ENCODE results near the gene XPO1.
"Not testable (repeated sequence)": the region's sequence is repeated elsewhere in the genome, so short reads cannot be mapped to it uniquely, and the experiment has no call there.

The XPO1 gene

DNA sequence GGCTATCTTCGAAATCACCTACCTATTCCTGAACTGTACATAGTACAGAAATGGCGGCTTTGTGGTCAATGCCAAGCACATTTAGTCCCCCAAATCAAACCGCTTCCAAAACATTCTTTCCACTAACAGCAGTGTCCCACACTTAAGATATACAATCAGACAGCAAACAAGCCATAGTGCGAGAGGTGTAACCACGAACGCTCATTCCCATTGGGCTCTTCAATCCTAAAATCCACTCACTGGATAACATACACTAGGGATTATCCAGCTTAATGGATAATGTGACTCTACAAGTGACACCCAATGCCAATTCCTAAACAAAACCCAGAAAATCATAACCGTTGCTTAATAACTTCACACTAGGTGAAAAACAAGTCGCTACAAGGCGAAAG lies 2.0 kb downstream of the XPO1 start:
- peak; percentile 15 for DNase-seq (ENCODE audit: low spot score)

DNA sequence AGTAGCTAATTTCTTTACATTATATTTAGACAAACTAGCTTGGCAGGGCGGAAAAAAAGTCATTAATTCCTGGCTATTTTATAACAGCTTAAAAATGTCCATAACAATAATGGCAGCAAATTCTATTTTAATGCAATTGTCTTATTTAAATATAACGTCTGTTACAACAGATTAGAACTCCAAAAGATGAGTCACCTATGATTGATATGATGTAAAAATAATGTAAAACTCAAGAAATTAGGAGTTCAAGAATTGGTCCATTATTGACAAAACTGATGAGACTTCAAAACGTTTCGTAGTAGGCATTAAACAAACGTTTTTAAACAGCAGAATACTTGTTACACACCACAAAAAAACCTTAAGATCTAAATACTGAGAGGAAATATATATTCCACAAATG lies 2.7 kb downstream of the XPO1 start:
- no peak for DNase-seq (ENCODE audit: low spot score)

DNA sequence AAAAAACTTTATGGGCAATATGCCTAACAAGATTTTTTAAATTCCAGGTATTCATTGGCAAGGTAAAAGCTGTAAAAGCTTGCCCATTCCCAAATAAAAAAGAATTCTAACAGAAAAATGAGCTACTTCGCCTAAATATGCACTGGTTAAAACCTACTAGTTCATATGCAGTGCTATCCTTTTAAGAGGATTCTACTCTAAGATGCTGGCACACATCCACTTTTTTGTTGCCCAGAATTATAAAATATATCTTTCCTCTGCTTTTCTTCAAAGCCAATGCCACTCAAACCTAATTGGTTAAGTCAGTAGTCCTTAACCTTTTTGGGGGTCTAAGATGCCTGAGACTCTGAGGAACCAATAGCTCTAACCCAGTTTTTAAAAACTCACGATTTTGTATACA lies 3.2 kb downstream of the XPO1 start:
- no peak for DNase-seq (ENCODE audit: low spot score)

DNA sequence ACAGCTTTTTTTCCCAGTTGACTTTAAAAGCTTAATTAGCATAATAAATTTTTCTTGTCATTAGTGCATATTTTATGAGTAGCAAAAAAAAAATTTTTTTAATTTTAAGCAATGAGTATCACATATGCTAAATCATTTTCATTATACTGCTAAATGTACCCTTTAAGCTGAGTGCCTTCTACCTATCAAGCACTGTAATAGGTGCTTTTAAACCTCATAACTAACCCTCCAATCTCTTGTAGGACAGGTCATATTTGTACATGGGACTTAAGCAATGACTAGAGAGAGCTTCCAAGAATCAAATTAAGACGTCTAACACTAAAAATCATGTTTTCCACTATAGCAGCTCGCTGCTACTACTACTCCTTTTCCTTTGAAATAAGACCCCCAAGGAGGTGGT lies 7.4 kb downstream of the XPO1 start:
- DNase-seq (ENCODE audit: low spot score), result no peak

DNA sequence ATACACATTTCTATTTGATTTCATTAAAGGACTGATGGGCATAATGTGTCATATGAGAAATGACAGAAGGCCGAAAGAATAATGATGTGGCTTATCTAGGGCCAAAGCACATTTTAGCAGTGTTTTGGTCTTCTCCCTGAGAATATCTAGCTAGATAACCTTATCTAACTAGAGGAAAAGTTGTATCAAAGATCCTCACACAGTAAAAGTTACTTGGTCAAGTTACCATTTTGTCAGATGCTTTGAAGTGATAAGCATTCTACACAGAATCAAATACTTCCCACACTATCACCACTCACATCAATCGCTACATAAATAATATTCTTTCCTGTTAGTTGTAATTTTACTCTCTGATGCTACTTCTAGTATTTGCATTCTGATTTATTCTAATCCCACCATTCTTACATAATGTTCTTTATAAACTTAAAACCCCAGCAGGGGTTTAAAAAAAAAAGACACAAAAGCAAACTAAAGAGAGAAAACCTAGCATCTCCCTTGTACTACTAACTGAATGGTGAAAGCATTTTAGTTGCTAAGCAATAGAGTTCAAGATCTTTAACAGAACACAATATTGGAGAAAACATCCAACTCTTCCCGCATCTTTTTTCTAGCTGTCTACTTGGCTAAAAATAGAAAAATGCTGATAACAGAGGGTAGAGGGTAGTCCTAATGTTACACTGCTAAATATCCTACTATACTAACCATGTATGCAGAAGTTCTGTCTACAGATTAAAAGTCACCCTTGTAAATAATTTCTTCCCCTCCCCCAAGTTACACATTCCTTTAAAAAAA lies 8.0 kb downstream of the XPO1 start:
- no peak for DNase-seq (ENCODE audit: low spot score)

DNA sequence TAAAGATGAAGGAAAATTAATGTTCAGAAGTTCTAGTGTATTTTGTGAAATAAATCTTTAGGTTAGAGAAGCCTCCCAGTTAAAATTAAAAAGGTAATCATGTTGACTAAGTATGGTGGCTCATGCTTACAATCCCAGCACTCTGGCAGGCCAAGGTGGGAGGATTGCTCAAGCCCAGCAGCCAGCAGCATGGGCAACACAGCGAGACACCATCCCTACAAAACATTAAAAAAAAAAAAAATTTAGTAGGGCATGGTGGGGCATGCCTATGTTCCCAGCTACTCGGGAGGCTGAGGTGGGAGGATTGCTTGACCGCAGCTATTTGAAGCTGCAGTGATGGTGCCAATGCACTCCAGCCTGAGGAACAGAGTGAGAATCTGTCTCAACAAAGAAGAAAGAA lies 17.9 kb downstream of the XPO1 start:
- no peak for DNase-seq (ENCODE audit: low spot score)

DNA sequence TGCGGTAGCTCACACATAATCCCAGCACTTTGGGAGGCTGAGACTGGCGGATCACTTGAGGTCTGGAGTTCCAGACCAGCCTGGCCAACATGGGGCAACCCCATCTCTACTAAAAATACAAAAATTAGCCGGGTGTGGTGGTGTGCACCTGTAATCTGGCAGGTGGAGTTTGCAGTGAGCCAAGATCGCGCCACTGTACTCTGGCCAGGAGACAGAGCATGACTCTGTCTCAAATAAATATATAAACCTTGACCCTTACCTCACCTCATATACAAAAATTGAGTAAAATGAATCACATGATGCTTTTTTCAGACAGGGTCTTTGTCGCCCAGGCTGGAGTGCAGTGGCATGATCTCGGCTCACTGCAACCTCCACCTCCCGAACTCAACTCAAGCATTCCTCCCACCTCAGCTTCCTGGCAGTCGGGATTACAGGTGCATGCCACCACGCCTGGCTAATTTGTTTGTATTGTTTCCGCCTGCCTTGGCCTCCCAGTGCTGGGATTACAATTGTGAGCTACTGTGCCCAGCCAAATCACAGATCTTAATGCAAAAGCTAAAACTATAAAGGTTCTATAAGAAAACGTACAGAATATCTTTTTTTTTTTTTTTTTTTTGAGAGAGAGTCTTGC lies 25.3 kb downstream of the XPO1 start:
- no peak for DNase-seq (ENCODE audit: low spot score)

DNA sequence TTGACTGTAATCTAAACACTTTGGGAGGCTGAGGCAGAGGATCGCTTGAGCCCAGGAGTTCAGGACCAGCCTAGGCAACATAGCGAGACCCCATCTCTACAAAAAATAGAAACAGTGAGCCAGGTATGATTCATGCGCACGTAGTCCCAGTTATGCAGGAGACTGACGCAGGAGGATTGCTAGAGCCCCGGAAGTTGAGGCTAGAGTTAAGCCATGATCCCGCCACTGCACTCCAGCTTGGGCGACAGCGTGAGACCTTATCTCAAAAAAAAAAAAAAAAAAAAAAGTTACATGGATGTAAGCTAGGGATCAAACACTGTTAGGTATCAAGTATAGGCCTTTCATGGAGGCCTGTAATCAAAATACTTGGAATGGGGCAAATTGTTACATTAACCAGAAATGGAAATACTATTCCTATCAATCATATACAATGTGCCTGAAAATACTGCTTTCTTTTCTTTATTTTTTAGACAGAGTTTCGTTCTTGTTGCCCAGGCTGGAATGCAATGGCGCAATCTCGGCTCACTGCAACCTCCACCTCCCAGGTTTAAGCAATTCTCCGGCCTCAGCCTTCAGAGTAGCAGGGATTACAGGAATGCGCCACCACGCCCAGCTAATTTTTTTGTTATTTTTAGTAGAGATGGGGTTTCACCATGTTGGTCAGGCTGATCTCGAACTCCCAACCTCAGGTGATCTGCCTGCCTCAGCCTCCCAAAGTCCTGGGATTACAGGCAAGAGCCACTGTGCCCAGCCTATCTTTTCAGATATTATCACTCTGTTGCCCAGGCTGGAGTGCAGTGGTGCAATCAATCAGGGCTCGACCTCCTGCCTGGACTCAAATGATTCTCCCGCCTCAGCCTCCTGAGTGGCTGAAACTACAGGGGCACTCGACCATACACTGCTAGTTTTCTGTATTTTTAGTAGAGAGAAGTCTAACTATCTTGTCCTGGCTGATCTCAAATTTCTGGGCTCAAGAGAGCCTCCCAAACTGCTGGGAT lies 27.2 kb downstream of the XPO1 start:
- no peak for DNase-seq (ENCODE audit: low spot score)

DNA sequence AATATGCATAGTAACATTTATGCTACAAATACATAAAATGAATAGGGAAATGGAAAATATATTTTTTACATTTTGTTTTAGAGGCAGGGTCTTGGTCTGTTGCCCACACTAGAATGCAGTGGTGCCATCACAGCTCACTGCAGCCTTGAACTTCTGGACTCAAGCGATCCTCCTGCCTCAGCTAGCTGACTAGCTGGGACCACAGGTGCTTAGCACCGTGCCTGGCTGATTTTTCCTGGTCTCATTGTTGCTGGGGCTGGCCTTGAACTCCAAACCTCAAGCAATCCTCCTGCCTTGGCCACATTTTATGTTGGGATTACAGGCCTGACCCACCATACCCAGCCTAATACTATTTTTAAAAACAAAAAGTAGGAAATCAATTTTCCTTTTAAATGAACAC lies 33.2 kb downstream of the XPO1 start:
- DNase-seq (ENCODE audit: low spot score), result no peak

DNA sequence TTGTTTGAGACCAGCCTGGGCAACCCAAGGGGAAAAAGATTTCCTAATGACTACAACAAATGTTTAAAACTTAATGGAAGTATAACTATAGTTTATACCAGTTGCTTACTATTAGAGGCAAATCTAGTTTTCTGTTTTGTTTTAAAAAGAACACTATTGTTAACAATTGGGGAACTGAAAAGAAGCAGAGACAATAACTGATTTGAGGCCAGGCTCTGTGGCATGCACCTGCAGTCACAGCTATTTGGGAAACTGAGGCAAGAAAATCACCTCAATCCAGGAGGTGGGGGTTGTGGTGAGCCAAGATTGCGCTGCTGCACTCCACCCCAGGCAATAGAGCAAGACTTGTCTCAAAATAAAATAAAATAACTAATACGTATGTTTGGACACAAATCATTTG lies 39.1 kb downstream of the XPO1 start:
- no peak for DNase-seq (ENCODE audit: low spot score)

DNA sequence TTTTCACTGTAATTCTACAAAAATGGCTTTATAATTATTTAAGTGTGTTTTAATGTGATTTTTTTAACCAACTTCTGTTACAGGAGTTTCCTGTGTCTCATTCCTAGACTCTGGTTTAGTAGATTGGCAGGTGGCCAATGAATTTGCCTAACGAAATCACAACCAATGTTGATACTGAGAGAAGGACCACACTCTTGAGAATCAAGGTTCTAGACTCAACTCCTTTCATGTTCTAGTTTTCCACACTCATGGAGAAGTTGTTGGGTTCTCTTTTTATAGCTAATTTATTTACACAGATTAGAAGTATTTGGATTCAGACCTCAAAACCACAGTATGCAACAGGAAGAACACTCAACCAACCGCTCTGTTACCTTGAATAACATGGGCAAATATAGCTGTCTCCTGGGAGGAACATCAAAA lies 44.6 kb downstream of the XPO1 start:
- DNase-seq (ENCODE audit: low spot score), result peak; percentile 13

DNA sequence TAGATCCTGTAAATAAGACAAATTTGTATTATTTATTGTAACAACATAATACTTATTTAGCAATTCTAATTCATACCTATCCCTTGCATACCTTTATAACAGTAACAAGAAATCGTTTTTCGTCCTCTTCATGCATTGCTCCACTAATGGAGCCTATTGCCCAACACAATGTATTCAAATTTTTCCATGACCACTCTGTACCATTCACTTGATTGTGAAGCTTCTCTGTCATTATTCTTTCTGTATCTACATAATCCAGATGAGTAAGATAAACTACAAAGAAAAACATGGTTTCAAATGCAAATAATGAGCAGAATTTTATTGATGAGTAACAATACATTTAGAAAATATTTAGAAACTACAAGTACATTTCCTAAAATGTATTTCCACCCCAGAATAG lies 45.7 kb downstream of the XPO1 start:
- no peak for DNase-seq (ENCODE audit: low spot score)

DNA sequence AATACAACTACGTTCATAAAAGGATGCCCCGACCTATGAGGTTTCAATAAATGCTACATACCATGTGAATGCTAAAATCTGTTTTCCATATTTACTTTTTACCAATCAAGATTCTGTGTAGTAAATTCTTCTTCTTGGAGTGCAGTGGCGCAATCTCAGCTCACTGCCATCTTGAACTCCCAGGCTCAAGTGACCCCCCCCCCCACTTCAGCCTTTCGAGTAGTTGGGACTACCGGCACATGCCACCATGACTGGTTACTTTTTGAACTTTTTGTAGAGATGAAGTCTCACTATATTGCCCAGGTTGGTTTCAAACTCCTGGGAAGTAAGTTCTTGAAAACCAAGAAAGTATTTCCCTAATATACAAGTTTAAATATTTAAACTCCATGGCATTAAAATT lies 52.9 kb downstream of the XPO1 start:
- no peak for DNase-seq (ENCODE audit: low spot score)

DNA sequence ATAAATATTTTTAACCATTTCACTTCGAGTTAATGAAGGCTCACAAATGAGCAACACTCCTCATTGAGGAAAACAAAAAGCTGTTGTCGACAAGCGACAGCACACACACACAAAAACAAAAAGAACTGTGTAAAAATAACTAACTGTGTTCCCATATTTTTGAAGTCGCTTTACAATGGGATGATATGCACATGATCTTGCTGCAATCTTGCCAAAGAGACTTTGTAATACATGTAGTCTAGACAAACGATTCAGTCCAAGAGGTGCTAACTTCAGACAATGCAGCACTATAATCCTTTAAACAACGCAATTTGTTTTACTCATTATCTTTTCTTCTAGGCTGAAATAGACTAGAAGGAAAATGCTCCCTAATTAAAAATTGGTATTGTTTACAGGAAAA lies 60.1 kb downstream of the XPO1 start:
- no peak for DNase-seq (ENCODE audit: low spot score)

DNA sequence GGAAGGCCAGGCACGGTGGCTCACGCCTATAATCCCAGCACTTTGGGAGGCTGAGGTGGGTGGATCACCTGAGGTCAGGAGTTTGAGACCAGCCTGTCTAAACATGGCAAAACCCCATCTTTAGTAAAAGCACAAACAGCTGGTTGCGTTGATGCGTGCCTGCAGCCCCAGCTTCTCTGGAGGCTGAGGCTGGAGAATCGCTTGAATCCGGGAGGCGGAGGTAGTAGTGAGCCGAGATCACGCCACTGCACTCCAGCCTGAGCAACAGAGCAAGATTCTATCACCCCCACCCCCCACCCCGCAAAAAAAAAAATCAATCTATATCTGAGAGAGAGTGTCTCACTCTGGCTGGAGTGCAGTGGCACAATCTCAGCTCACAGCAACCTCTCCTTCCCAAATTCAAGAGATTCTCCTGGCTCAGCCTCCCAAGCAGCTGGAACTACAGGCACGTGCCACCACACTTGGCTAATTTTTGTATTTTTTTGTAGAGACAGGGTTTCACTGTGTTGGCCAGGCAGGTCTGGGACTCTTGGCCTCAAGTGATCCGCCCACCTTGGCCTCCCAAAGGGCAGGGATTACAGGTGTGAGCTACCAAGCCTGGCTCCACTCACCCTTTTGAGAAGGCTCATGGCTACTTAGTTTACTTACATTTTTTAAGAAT lies 61.1 kb downstream of the XPO1 start:
- DNase-seq (ENCODE audit: low spot score), result not testable (repeated sequence)

DNA sequence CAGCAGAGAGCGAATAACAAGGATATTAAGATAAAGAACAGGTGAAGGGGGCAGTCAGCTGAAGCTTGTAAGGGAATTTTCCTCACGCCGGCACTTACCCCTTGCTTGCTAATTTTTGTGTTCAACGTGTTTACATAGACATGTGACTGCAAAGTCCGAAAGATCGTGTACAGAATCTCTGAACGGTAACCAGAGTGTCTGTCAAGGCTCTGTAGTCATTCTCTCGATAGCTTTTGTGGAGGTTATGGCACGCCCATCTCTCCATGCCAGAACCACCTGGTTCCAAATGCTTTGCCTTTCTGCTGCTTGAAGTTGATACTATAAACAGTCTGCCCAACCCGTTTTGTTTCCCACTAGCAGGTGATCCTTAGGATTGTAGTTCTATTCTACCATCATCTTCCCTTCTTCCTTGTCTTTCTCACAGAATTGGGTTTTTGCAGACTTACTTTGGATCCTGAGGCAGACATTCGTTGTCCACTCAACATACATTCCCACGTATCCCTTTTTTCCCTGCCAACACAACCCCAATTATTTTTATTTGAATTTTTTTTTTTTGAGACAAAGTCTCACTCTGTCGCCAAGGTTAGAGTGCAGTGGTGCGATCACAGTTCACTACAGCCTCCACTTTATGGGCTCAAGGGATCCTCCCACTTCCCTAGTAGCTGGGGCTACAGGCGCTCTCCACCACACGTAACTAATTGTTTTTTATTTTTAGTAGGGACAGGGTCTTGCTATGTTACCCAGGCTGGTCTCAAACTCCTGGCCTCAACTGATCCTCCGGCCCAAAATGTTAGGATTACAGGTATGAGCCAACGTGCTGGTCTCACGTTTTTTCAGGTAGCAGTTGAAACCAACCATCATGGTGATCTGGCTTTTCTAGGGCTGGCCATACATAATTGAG lies 66.0 kb downstream of the XPO1 start:
- peak; percentile 19 for DNase-seq (ENCODE audit: low spot score)

DNA sequence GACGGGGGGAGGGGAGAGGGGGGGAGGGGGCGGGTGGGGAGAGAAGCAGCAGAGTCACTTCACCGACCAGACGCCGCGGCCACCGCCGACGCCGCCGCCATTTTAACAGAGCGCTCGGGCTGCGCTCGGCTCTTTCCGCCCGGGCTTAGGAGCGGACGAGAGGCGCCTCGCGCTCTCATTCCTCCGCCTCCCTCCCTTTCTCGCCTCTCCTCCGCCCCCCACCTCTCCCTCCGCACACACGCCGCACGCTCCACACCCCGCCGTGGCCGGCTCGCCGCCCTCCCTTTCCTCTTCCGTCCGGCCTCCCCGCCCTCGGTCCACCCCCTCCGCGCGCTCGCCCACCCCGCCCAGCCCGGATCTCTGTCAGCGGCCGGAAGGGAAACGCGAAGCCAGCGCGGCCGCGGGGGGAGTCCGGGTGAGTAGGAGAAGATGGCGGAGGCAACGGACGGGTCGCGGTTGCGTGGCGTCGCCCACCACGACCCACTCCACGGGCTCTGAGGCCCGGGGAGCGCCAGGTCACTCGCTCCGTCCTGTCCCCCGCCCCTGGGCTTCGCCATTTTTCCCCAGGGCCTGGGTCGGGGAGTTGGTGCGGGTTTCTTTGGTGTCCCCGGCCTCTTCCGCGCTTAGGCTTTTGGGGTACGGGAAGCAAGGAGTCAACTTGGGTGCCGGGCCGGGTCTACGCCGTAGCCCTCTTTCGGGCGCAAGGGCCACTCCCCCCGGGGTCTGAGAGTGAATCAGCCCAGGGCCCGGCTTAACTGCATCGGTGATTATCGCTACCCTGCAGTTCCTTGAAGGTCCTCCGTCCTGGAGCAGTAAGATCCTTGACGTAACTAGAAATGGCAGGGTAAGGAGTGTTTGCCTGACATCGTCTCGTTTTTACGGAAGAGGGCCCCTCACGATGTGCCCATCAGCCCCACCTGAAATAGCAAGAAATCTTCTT lies 66.9 kb downstream of the XPO1 start, which contains the start of gene USP34:
Gene USP34 (minus strand): TSS at position 123 of the 940 bp plus-strand sequence. CDS start 395 bp downstream, outside the sequence.
- peak; percentile 94 for DNase-seq (ENCODE audit: low spot score)

DNA sequence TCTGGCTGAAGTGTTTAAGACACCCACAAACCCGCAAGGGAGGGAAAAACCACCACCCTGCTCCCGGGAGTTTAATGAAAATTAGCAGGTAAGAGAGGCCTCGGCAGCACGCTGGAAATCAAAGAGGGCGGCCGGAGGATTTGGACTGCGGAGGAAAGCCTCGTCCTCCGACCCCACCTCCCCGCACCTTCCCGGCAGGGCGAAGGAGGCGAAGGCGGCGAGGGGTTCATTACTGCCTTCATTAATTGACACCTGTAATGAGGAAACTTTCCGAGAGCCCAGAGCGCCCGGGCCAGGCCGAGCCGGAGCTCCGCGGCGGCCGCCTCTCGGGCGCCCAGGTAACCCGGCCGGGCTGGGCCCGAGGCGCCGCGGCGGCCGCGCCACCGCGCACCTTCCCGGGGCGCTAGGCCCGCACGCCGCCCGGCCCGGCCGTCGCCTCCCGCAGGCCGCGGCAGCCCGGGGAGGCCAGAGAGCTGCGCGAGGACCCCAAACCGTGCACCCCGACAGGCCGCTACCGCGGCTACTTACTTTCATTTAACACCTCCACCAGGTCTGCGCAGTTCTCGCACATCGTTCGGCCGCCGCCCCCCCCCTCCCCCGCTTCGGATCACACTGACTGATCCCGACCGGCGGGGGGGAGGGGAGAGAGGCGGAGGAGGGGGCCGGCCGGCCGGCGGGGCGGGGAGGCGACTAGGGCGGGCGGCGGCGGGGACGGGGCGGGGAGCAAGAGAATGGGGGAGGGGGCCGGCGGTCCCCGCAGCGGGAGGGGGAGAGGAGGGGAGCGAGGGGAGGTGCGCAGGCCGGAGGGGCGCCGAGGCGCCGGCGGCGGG lies 67.8 kb downstream of the XPO1 start:
- peak; percentile 81 for DNase-seq (ENCODE audit: low spot score)
